Choroid plexus epithelial cell (primary cell): ENCODE measurements around the gene YJEFN3.

Source experiments
- DNase-seq: peaks from one replicate; pipeline ENCODE4 v3.0.0-alpha.2; 2010; ENCODE audit warnings: low read depth
- H3K4me3 ChIP-seq: 2 replicates; pipeline ENCODE4 v1.5.1; 2011; ENCODE audit warnings: low read depth, mild to moderate bottlenecking, control low read depth, low read length, moderate library complexity
- CTCF ChIP-seq: conservative IDR thresholded peaks from 2 replicates; pipeline ENCODE4 v1.5.1; 2011; ENCODE audit warnings: low read depth, mild to moderate bottlenecking, control low read depth, inconsistent platforms, low read length, moderate library complexity

The YJEFN3 gene

DNA sequence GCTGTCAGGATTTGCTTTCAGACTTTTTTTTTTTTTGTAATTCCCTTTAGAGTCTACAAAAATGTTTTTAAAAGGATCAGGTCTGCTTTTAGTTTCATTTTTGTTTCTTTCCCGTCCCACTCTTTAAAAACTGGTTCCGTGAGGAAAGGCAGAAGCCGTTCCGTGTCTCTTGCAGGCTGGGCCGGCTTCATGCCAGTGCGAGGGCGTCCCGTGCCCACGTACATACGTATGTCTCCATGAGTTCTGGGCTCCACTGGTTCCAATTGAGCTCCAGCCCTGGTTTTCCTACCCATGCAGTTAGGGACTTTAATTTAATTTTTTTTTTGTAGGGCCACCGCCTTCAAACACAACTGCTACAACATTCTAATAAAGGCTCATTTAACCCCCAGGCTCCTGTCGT, 22.1 kb upstream of the YJEFN3 start:
- no peak overlapping the region for H3K4me3 ChIP-seq
- TF ChIP-seq CTCF, result no peak
- no peak for DNase-seq

- DNase-seq, result no peak
- no peak for TF ChIP-seq CTCF
Measured at GRCh38 chr19:19507354-19507753, 21.4 kb upstream of the YJEFN3 start.

DNA sequence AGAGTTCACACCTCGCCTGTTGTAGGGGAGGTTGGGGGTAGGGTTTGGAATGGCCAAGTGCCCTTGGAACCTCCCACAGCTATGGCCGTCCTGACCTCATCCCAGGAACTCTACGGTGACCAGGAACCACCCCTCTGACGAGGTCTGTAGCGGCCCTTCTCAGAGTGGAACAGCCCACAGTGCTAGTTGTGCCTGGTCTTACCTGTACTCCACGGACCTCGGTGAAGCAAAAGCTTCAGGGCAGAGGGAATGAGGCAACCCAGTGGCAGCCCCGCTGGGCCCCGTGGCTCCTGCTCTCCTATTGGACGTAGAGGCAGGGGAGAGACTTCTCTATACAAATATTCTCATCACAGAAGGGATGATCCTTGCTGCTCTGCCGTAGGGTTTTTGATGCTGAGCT, 20.5 kb upstream of the YJEFN3 start:
- no peak for TF ChIP-seq CTCF
- no peak overlapping the region for H3K4me3 ChIP-seq
- DNase-seq, result no peak

More at GRCh38 chr19:19507354-19507753, 21.4 kb upstream of the YJEFN3 start:
- no peak overlapping the region for H3K4me3 ChIP-seq

- TF ChIP-seq CTCF, result no peak
- no peak overlapping the region for H3K4me3 ChIP-seq
- no peak for DNase-seq
Measured at GRCh38 chr19:19510432-19510831, 18.3 kb upstream of the YJEFN3 start.

DNA sequence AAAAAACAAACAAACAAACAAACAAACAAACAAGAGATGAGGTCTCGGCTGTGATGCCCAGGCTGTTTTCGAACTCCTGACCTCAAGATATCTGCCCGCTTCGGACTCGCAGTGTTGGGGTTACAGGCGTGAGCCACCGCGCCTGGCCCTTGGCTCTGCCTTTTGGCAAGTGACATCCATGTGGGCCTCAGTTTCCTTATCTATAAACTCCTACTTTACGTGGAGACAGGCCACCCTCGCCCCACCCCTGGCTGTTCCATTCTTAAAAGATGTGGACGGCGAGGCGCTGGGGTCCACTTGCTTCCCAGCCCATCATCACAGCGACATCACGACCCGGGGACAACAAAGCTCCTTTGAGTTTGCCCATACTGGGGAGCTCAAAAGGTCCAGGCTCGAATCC, 15.0 kb upstream of the YJEFN3 start:
- DNase-seq, result no peak
- H3K4me3 ChIP-seq, result no peak overlapping the region
- no peak for TF ChIP-seq CTCF

- DNase-seq, result peak; percentile 75
- H3K4me3 ChIP-seq, result peak overlapping the region; percentile 42
- no peak for TF ChIP-seq CTCF
Measured at GRCh38 chr19:19514215-19514657, 14.5 kb upstream of the YJEFN3 start.

- TF ChIP-seq CTCF, result no peak
- DNase-seq, result no peak
- peak within 1 kb of the TSS; percentile 64 for H3K4me3 ChIP-seq
Measured at GRCh38 chr19:19514881-19515641, 13.7 kb upstream of the YJEFN3 start, which contains the start of gene TSSK6. TSS of gene TSSK6 (minus strand) at chr19:19515548. CDS start at chr19:19515427, 121 bp downstream.
